Gastrocnemius medialis (tissue), 4 donors: ENCODE measurements around the gene EVL.

ENCODE experiments used
- POLR2A ChIP-seq, 2 donors: fragments of 450-650 bp; IDR thresholded peaks; one replicate each; pipeline ENCODE4 v1.6.1; 2017; ENCODE audit warnings: antibody characterized with exemption in 2 of 2, mild to moderate bottlenecking in 2 of 2, moderate library complexity in 2 of 2
- TF ChIP-seq, protein P1 (sequence below), 5 experiments: fragments of 450-650 bp in 3 of 5; fragments of 200-600 bp in 2 of 5; sonication (generic) in 2 of 5; IDR thresholded peaks in 4 of 5; conservative IDR thresholded peaks in 1 of 5; 1 replicate in 4 of 5; 2 replicates in 1 of 5; pipeline ENCODE4 v1.5.1; 2016 to 2019; ENCODE audit warnings: antibody characterized with exemption in 5 of 5, mild to moderate bottlenecking in 3 of 5, moderate library complexity in 3 of 5

DNA sequence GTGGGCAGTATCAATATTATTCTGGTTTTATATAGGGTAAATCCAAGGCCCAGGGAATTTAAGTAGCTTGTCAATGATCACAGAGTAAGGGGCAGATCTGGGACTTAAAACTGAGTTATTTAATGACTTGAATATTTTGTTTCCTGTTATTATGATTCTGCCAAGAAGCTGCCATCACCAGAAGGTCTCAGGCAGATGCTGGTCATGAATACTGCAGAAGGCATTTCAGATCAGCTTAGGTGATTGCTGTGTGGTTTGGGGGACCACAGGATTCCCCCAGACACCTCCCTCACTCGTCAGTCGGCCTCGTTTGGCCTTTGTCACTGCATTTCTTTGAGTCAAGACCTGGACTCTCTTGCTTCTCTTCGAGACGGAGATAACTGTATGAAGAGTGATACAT is 47.7 kb upstream of the EVL start:
- TF ChIP-seq, protein P1, sequence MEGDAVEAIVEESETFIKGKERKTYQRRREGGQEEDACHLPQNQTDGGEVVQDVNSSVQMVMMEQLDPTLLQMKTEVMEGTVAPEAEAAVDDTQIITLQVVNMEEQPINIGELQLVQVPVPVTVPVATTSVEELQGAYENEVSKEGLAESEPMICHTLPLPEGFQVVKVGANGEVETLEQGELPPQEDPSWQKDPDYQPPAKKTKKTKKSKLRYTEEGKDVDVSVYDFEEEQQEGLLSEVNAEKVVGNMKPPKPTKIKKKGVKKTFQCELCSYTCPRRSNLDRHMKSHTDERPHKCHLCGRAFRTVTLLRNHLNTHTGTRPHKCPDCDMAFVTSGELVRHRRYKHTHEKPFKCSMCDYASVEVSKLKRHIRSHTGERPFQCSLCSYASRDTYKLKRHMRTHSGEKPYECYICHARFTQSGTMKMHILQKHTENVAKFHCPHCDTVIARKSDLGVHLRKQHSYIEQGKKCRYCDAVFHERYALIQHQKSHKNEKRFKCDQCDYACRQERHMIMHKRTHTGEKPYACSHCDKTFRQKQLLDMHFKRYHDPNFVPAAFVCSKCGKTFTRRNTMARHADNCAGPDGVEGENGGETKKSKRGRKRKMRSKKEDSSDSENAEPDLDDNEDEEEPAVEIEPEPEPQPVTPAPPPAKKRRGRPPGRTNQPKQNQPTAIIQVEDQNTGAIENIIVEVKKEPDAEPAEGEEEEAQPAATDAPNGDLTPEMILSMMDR (IDR thresholded peaks at IDR 0.05 in 4 of 5, conservative IDR thresholded peaks at IDR 0.05 in 1 of 5) = no peak
- no peak for TF ChIP-seq POLR2A (IDR thresholded peaks at IDR 0.05)
